ENCODE data around the gene MAP3K4.

MAP3K4 gene

DNA sequence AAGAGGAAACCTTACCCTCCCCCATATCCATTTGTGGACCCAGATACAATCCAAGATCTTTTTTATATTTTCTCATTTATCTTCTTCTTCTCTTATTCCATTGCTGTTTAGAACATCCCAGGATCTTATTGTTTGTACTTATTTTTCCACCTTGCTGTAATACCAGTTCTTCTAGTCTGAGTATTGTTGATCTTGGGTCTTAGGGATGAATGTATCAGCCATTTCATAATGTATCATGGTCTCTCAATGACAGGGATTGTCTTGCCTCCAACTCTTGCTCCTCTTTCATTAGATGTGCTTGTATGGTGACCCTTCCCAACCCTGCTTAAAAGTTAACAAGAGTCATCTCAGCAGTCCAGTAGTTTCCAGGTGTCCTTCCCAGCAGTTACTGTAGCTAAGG, 63.3 kb downstream of the MAP3K4 start:
- TF ChIP-seq, protein P1, sequence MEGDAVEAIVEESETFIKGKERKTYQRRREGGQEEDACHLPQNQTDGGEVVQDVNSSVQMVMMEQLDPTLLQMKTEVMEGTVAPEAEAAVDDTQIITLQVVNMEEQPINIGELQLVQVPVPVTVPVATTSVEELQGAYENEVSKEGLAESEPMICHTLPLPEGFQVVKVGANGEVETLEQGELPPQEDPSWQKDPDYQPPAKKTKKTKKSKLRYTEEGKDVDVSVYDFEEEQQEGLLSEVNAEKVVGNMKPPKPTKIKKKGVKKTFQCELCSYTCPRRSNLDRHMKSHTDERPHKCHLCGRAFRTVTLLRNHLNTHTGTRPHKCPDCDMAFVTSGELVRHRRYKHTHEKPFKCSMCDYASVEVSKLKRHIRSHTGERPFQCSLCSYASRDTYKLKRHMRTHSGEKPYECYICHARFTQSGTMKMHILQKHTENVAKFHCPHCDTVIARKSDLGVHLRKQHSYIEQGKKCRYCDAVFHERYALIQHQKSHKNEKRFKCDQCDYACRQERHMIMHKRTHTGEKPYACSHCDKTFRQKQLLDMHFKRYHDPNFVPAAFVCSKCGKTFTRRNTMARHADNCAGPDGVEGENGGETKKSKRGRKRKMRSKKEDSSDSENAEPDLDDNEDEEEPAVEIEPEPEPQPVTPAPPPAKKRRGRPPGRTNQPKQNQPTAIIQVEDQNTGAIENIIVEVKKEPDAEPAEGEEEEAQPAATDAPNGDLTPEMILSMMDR (IDR thresholded peaks at IDR 0.05; ENCODE audit: low read depth, low read length) = no peak
- H3K27me3 ChIP-seq = no peaks in the 10 kb centered on the region

GRCh38 chr6:161056451-161056850, 64.9 kb downstream of the MAP3K4 start:
- no peak overlapping the region for H3K4me3 ChIP-seq (ENCODE audit: low read depth, low read length)
- H3K36me3 ChIP-seq = no peaks in the 10 kb centered on the region
- H3K9me3 ChIP-seq = no peaks in the 10 kb centered on the region
- TF ChIP-seq, protein P1 (IDR thresholded peaks at IDR 0.05; ENCODE audit: low read depth, low read length) = no peak
- no peaks in the 10 kb centered on the region for H3K27me3 ChIP-seq
- H3K4me1 ChIP-seq = no peaks in the 10 kb centered on the region
- DNase-seq = no peak

More for the DNA sequence above, 63.3 kb downstream of the MAP3K4 start:
- H3K36me3 ChIP-seq = no peaks in the 10 kb centered on the region
- no peaks in the 10 kb centered on the region for H3K4me1 ChIP-seq
- no peak overlapping the region for H3K4me3 ChIP-seq (ENCODE audit: low read depth, low read length)
- no peaks in the 10 kb centered on the region for H3K9me3 ChIP-seq
- DNase-seq = no peak

DNA sequence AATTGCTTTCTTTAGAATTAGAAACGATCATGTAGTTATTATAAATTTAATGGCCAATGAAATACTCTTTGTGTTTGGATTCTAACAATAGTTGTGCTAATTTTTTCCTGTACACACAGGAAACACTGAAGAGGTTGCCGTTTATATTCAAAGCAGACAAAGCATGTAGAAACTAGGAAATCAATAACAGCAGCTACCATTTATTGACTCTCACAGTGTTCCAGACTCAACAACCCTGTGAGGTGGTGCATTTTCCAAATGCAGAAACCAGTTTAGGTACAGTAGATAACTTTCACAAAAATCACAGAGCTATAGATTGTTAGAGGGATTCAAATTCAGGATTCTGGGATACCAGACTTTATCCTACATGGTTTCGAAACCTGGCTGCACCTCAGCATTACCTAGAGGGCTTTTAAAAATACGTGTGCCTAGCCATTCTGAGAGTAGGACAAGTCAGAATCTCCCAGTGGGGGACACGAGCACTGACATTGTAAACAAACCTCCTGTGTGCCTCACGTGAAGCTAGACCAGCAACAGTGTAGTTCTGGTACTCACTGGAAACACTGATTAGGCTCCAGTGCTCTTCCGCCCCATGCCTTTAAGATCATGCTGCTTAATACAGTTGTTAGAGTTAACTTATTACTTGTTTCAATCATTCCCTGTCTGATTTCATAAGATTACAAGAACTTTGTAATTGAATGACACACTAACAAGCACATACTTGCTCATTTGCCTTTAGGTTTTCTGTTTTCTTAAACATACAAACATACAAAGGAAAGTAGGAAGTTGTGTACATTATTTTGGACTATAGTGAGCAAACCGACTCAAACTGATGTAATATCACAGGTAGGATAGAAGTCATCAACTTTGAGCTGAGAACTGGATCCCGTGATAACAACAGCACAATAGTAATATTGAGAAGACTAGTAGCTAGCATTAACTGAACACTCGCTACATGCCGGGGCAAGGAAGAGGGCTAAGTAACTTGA, 65.8 kb downstream of the MAP3K4 start:
- TF ChIP-seq, protein P1 (IDR thresholded peaks at IDR 0.05; ENCODE audit: low read depth, low read length) = no peak
- Histone ChIP-seq H3K4me3 (ENCODE audit: low read depth, low read length) (no peak overlapping the region), H3K4me1 (no peaks in the 10 kb centered on the region), H3K9me3 (no peaks in the 10 kb centered on the region), H3K27me3 (no peaks in the 10 kb centered on the region), H3K36me3 (no peaks in the 10 kb centered on the region)
- DNase-seq = no peak

GRCh38 chr6:161058741-161059140, 67.2 kb downstream of the MAP3K4 start:
- TF ChIP-seq, protein P1 (IDR thresholded peaks at IDR 0.05; ENCODE audit: low read depth, low read length) = no peak
- no peak for DNase-seq
- no peaks in the 10 kb centered on the region for H3K9me3 ChIP-seq

DNA sequence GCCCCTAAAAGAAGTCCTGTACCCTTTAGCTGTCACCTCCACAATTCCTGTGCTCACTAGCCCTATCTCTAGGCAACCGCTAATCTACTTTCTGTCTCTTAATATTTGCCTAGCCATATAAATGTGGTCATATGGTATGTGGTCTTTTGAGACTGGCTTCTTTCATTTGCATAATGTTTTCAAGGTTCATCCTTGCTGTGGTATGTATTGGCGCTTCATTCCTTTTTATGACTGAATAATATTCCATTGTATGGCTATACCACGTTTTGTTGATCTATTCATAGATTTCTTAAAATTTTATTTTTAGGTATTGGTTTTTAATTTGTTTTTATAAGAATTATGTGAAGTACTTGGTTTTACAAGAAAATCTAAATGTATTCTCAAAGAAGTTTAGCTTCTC, 70.0 kb downstream of the MAP3K4 start:
- TF ChIP-seq, protein P1 (IDR thresholded peaks at IDR 0.05; ENCODE audit: low read depth, low read length) = no peak
- Histone ChIP-seq H3K36me3 (no peaks in the 10 kb centered on the region), H3K4me1 (peaks cover 2% of the 10 kb centered on the region; the same call in 1 of the 2 replicates), H3K9me3 (no peaks in the 10 kb centered on the region), H3K27me3 (no peaks in the 10 kb centered on the region), H3K4me3 (ENCODE audit: low read depth, low read length) (no peak overlapping the region)
- no peak for DNase-seq

More at GRCh38 chr6:161058741-161059140, 67.2 kb downstream of the MAP3K4 start:
- Histone ChIP-seq H3K36me3 (no peaks in the 10 kb centered on the region), H3K27me3 (no peaks in the 10 kb centered on the region), H3K4me3 (ENCODE audit: low read depth, low read length) (no peak overlapping the region), H3K4me1 (no peaks in the 10 kb centered on the region)

DNA sequence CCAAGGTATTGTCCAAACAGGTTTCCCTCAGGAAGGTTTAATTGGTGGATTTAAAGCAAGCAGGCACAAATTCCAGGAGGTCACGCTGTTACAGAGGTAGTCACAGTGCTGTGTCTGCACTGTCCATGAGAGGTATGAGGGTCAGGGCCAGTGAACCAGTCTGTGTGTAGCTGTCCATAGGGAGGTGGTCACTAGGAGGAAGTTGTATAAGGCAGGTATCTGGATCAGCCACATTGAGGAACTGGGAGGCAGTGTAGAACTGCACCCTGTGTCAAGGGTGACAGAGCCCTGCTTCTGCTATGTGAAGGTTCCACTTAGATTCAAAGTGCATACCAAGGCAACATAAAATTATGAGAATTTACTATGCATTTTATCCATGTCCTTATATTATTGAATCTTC, 73.3 kb downstream of the MAP3K4 start:
- H3K4me1 ChIP-seq = peaks cover 18% of the 10 kb centered on the region
- H3K4me3 ChIP-seq (ENCODE audit: low read depth, low read length) = no peak overlapping the region
- TF ChIP-seq, protein P1 (IDR thresholded peaks at IDR 0.05; ENCODE audit: low read depth, low read length) = no peak
- no peaks in the 10 kb centered on the region for H3K9me3 ChIP-seq
- DNase-seq = no peak
- no peaks in the 10 kb centered on the region for H3K27me3 ChIP-seq
- H3K36me3 ChIP-seq = no peaks in the 10 kb centered on the region
